SK-N-SH (cell line): ENCODE results near the gene XAGE2. TPM values are rescaled to one million over a fixed set of nuclear protein-coding genes. Genes with fewer than 3 reads are reported as not detected.
A peak's percentile ranks its signal among the peaks of the same experiment; 100 is the strongest.

Experiments used
- CTCF ChIA-PET: fragments of 300-600, 350-600 bp; formaldehyde crosslinking; extraction: SDS; loops from one replicate; lab custom pipeline; 2021; lab: Yijun Ruan, JAX
- POLR2A ChIA-PET: fragments of 350-600 bp; sonication (Branson Sonifier 250); formaldehyde crosslinking; extraction: SDS; loops from one replicate; lab custom pipeline; 2020; ENCODE audit warnings: antibody characterized with exemption, inconsistent platforms; lab: Yijun Ruan, JAX
- DNase-seq: peaks from one replicate; pipeline ENCODE4 v3.0.0; 2012
- H2AFZ ChIP-seq: fragments of 200-600 bp; sonication (generic); 2 replicates; pipeline ENCODE4 v1.8.1; 2016; ENCODE audit warnings: antibody characterized with exemption, mild to moderate bottlenecking, low read depth
- H3F3A ChIP-seq: fragments of 200-600 bp; sonication (generic); replicated peaks from 2 replicates; pipeline ENCODE3; 2016; ENCODE audit warnings: antibody characterized with exemption, mild to moderate bottlenecking; ENCODE audit not compliant: insufficient read depth
- H3K27ac ChIP-seq, 2 experiments: fragments of 200-500 bp in 1 of 2; fragments of 200-600 bp in 1 of 2; sonication (Bioruptor generic) in 1 of 2; sonication (generic), shearing (Covaris generic) in 1 of 2; 2 replicates each; pipeline versions ENCODE4 v1.5.1 to v1.6.1; 2014 to 2016; ENCODE audit warnings: low read depth in 2 of 2, inconsistent platforms in 1 of 2, low read length in 1 of 2, mild to moderate bottlenecking in 1 of 2, mixed read lengths in 1 of 2
- H3K27me3 ChIP-seq: fragments of 200-600 bp; sonication (generic), shearing (Covaris generic); 2 replicates; pipeline ENCODE4 v1.6.1; 2016; ENCODE audit warnings: mixed run types; ENCODE audit not compliant: insufficient read depth
- H3K36me3 ChIP-seq, 2 experiments: fragments of 200-500 bp in 1 of 2; fragments of 200-600 bp in 1 of 2; sonication (Bioruptor generic) in 1 of 2; sonication (generic) in 1 of 2; replicated peaks in 1 of 2; 2 replicates each; pipeline versions ENCODE3 to v1.5.1; 2014 to 2016; ENCODE audit warnings: low read length in 1 of 2, mild to moderate bottlenecking in 1 of 2; ENCODE audit not compliant: insufficient read depth in 2 of 2, control insufficient read depth in 1 of 2
- H3K4me1 ChIP-seq, 2 experiments: fragments of 200-500 bp in 1 of 2; fragments of 200-600 bp in 1 of 2; sonication (Bioruptor generic) in 1 of 2; sonication (generic), shearing (Covaris generic) in 1 of 2; 2 replicates each; pipeline versions ENCODE4 v1.5.1 to v1.6.1; 2014 to 2016; ENCODE audit warnings: low read depth in 1 of 2, low read length in 1 of 2, mixed run types in 1 of 2; ENCODE audit not compliant: insufficient read depth in 2 of 2, control insufficient read depth in 1 of 2
- H3K4me2 ChIP-seq: fragments of 200-600 bp; sonication (generic), shearing (Covaris generic); 2 replicates; pipeline ENCODE4 v1.6.1; 2017; ENCODE audit warnings: mixed run types
- H3K4me3 ChIP-seq, 2 experiments: fragments of 200-500 bp in 1 of 2; fragments of 200-600 bp in 1 of 2; sonication (Bioruptor generic) in 1 of 2; sonication (generic), shearing (Covaris generic) in 1 of 2; 2 replicates each; pipeline versions ENCODE4 v1.5.1 to v1.8.1; 2014 to 2016; ENCODE audit warnings: low read depth in 2 of 2, inconsistent platforms in 1 of 2, low read length in 1 of 2, mild to moderate bottlenecking in 1 of 2, mixed read lengths in 1 of 2, moderate library complexity in 1 of 2
- H3K79me2 ChIP-seq: fragments of 200-600 bp; sonication (generic); 2 replicates; pipeline ENCODE4 v1.8.1; 2017; ENCODE audit warnings: mild to moderate bottlenecking; ENCODE audit not compliant: insufficient read depth
- H3K9ac ChIP-seq: fragments of 200-600 bp; sonication (generic); 2 replicates; pipeline ENCODE4 v1.6.1; 2017; ENCODE audit warnings: mixed run types
- H3K9me2 ChIP-seq: fragments of 200-600 bp; sonication (generic); 2 replicates; pipeline ENCODE4 v1.6.1; 2017; ENCODE audit warnings: mixed run types
- H3K9me3 ChIP-seq: fragments of 200-600 bp; sonication (generic); 2 replicates; pipeline ENCODE4 v1.6.1; 2017; ENCODE audit warnings: mixed run types, mild to moderate bottlenecking, moderate library complexity
- H4K20me1 ChIP-seq: fragments of 200-600 bp; sonication (generic); 2 replicates; pipeline ENCODE4 v1.6.1; 2017; ENCODE audit warnings: mild to moderate bottlenecking, mixed run types; ENCODE audit not compliant: insufficient read depth
- EP300 ChIP-seq, 2 experiments: IDR thresholded peaks; 2 replicates each; pipeline versions ENCODE4 v1.4.0 to v1.6.1; 2012; ENCODE audit warnings: borderline replicate concordance in 1 of 2, low read depth in 1 of 2, low read length in 1 of 2
- FOSL2 ChIP-seq: IDR thresholded peaks from 2 replicates; pipeline ENCODE4 v1.4.0; 2012; ENCODE audit warnings: low read depth, mild to moderate bottlenecking, moderate library complexity, borderline replicate concordance
- IRF3 ChIP-seq: fragments of 150-350 bp; IDR thresholded peaks from 2 replicates; pipeline ENCODE4 v1.6.1; 2016; ENCODE audit warnings: mild to moderate bottlenecking, low read depth, low read length
- JUND ChIP-seq: IDR thresholded peaks from 2 replicates; pipeline ENCODE4 v1.4.0; 2012
- MAX ChIP-seq: IDR thresholded peaks from 2 replicates; pipeline ENCODE4 v1.4.0; 2012; ENCODE audit warnings: low read depth
- MEF2A ChIP-seq: IDR thresholded peaks from 2 replicates; pipeline ENCODE4 v1.4.0; 2012; ENCODE audit warnings: low read depth, borderline replicate concordance
- MXI1 ChIP-seq: IDR thresholded peaks from 2 replicates; pipeline ENCODE4 v1.6.1; 2012; ENCODE audit warnings: mild to moderate bottlenecking, low read depth, low read length, improper control_type of control experiment
- PBX3 ChIP-seq: IDR thresholded peaks from 2 replicates; pipeline ENCODE4; 2012
- POLR2AphosphoS5 ChIP-seq: IDR thresholded peaks from 2 replicates; pipeline ENCODE4 v1.6.1; 2012; ENCODE audit warnings: low read depth, low read length
- RAD21 ChIP-seq: IDR thresholded peaks from 2 replicates; pipeline ENCODE4 v1.6.1; 2012; ENCODE audit warnings: mild to moderate bottlenecking, low read length
- REST ChIP-seq: IDR thresholded peaks from 2 replicates; pipeline ENCODE4 v1.6.1; 2012; ENCODE audit warnings: mild to moderate bottlenecking, low read depth, low read length, moderate library complexity
- RFX5 ChIP-seq: IDR thresholded peaks from 2 replicates; pipeline ENCODE4 v1.6.1; 2012; ENCODE audit warnings: mild to moderate bottlenecking, improper control_type of control experiment, low read length
- RXRA ChIP-seq: IDR thresholded peaks from 2 replicates; pipeline ENCODE4 v1.4.0; 2012; ENCODE audit warnings: low read depth, mild to moderate bottlenecking, borderline replicate concordance
- TCF12 ChIP-seq: IDR thresholded peaks from 2 replicates; pipeline ENCODE4 v1.4.0; 2012
- WGBS: methylation state at CpG from one replicate; pipeline ENCODE4 v1.1.6; 2017; ENCODE audit warnings: low lambda C conversion rate; 5-methylcytosine and 5-hydroxymethylcytosine counted together
- polyA plus RNA-seq, 3 experiments: library from polyadenylated mRNA; depleted of rRNA; stranded (reverse); fragments of >200 nt; gene quantifications; 2 replicates each; pipeline ENCODE4 v1.2.3, GENCODE V29; 2012
- small RNA-seq, 7 experiments: library from RNA; depleted of rRNA; stranded (forward); fragments of <200 nt; gene quantifications; one replicate each; pipeline ENCODE3, GENCODE V24; 2012

The XAGE2 gene
- polyA plus RNA-seq, 1 of the 3 experiments (the other 2 are of a cell fraction) = 0.13 TPM

GRCh38 chrX:52422884-52423283, 54.1 kb downstream of the XAGE2 start (continued):
- TF ChIP-seq REST (no peak), MXI1 (no peak), MEF2A (no peak), MAX (no peak), POLR2AphosphoS5 (no peak)

- H4K20me1 ChIP-seq = no peaks in the 10 kb centered on the region
- peaks cover 0 to 5% of the 10 kb centered on the region in 2 experiments; a peak in 1 of 4 replicates for H3K4me1 ChIP-seq
- ChIA-PET CTCF (no interaction called here), POLR2A (no interaction called here)
- H3K9me2 ChIP-seq = no peaks in the 10 kb centered on the region
- no peaks in the 10 kb centered on the region for H3K9me3 ChIP-seq
- H3K79me2 ChIP-seq = no peaks in the 10 kb centered on the region
- DNase-seq = no peak
- WGBS = 9% methylated on average over 1 of the region's 1 CpG
- no peaks in the 10 kb centered on the region for H3K36me3 ChIP-seq
- H3K4me3 ChIP-seq = no peak overlapping the region
- peaks cover 3% of the 10 kb centered on the region for H3F3A ChIP-seq
- H3K27me3 ChIP-seq = peaks cover 19% of the 10 kb centered on the region; the same call in 1 of the 2 replicates
- no peak overlapping the region for H3K9ac ChIP-seq
- no peak overlapping the region for H2AFZ ChIP-seq
- H3K27ac ChIP-seq = no peak overlapping the region
- no peak for TF ChIP-seq RAD21
- TF ChIP-seq MAX = no peak
- TF ChIP-seq IRF3 = no peak
- TF ChIP-seq FOSL2 = peak; percentile 81
- peak; percentile 31; the same call in 1 of the 2 replicates for TF ChIP-seq PBX3
- TF ChIP-seq EP300 (IDR thresholded peaks at IDR 0.05; ENCODE audit: borderline replicate concordance in 1 of 2, low read depth in 1 of 2, low read length in 1 of 2) = no peak
- peak; percentile 78; the same call in 1 of the 2 replicates for TF ChIP-seq RXRA
- TF ChIP-seq RFX5 = no peak
- TF ChIP-seq TCF12 = peak; percentile 41; the same call in 1 of the 2 replicates
- peak; percentile 66 for TF ChIP-seq JUND
- TF ChIP-seq POLR2AphosphoS5 = no peak
- peak overlapping the region; percentile 35; the same call in 1 of the 2 replicates for H3K4me2 ChIP-seq
These were observed 55.8 kb downstream of the XAGE2 start for GRCh38 chrX:52424656-52425055.

Small RNA genes within 50 kb of the gene (small RNA-seq; reads per million reads assigned to genes)
- gene MIR8088 = 0 reads per million in 7 experiments

Other genes starting within 250 kb of the XAGE2 start
- 14.8 and 26.6 TPM in 2 replicates for gene MAGED4, start 184.1 kb upstream of the XAGE2 start, polyA plus RNA-seq (2012; rRNA removed)
- 16.0 and 76.7 TPM in 2 replicates for gene XAGE1A, start 126.8 kb downstream of the XAGE2 start, polyA plus RNA-seq (2012; rRNA removed)
- gene XAGE1B, start 148.0 kb downstream of the XAGE2 start, polyA plus RNA-seq (2012; rRNA removed) = 104 and 115 TPM in 2 replicates